ENCODE data around the gene MATN1. TPM values are rescaled to one million over a fixed set of nuclear protein-coding genes. Genes with fewer than 3 reads are reported as not detected.

Gene MATN1
- total RNA-seq, 4 donors from 2014 or later, result not detected

- no peaks in the 10 kb centered on the region for H3K9me3 ChIP-seq
- peak overlapping the region; percentile 47 to 70 (median 60) for H3K4me3 ChIP-seq
- H3K27me3 ChIP-seq, result no peaks in the 10 kb centered on the region
- H3K36me3 ChIP-seq, result no peaks in the 10 kb centered on the region
- peak overlapping the region; percentile 81 to 97 (median 88) for H3K27ac ChIP-seq
- no peak for DNase-seq
- peaks cover 0 to 39% (median 18%) of the 10 kb centered on the region in 4 donors for H3K4me1 ChIP-seq
- TF ChIP-seq POLR2A (IDR thresholded peaks at IDR 0.05) (no peak), CTCF (IDR thresholded peaks at IDR 0.05) (no peak)
Observed at GRCh38 chr1:30758121-30758688, 34.8 kb upstream of the MATN1 start.

- peak in 2 of 3 donors; percentile 92 for DNase-seq
- TF ChIP-seq CTCF (IDR thresholded peaks at IDR 0.05) (no peak), POLR2A (IDR thresholded peaks at IDR 0.05) (peak; percentile 17 to 45)
- no peaks in the 10 kb centered on the region for H3K36me3 ChIP-seq
- H3K9me3 ChIP-seq, result no peaks in the 10 kb centered on the region
- H3K27me3 ChIP-seq, result no peaks in the 10 kb centered on the region
- H3K4me3 ChIP-seq, result peak within 1 kb of the TSS; percentile 47 to 70 (median 60)
- H3K4me1 ChIP-seq, result peaks cover 0 to 46% (median 20%) of the 10 kb centered on the region in 4 donors
- H3K27ac ChIP-seq, result peak within 1 kb of the TSS; percentile 81 to 97 (median 88)
Observed at GRCh38 chr1:30757352-30758120, 34.2 kb upstream of the MATN1 start, which contains the start of gene LAPTM5. Gene LAPTM5 (minus strand): TSS chr1:30757774. CDS start chr1:30757745, 29 bp downstream.

GRCh38 chr1:30756545-30757351 is 33.4 kb upstream of the MATN1 start:
- Histone ChIP-seq H3K4me1 (peaks cover 0 to 52% (median 21%) of the 10 kb centered on the region in 4 donors), H3K27me3 (no peaks in the 10 kb centered on the region), H3K4me3 (peak overlapping the region; percentile 47 to 70 (median 60)), H3K36me3 (no peaks in the 10 kb centered on the region), H3K9me3 (no peaks in the 10 kb centered on the region), H3K27ac (peak overlapping the region; percentile 81 to 97 (median 88))
- TF ChIP-seq CTCF (IDR thresholded peaks at IDR 0.05), result no peak
- peak in 1 of 2 donors; percentile 33 for TF ChIP-seq POLR2A (IDR thresholded peaks at IDR 0.05)
- DNase-seq, result peak in 2 of 3 donors; percentile 90 to 92

- Histone ChIP-seq H3K4me3 (peak overlapping the region; percentile 47 to 70 (median 60)), H3K27me3 (no peaks in the 10 kb centered on the region), H3K36me3 (no peaks in the 10 kb centered on the region), H3K4me1 (peaks cover 0 to 52% (median 24%) of the 10 kb centered on the region in 4 donors), H3K27ac (peak overlapping the region; percentile 81 to 97 (median 88)), H3K9me3 (no peaks in the 10 kb centered on the region)
- no peak for DNase-seq
- no peak for TF ChIP-seq POLR2A (IDR thresholded peaks at IDR 0.05)
- TF ChIP-seq CTCF (IDR thresholded peaks at IDR 0.05), result no peak
Observed at GRCh38 chr1:30756206-30756544, 32.8 kb upstream of the MATN1 start.

- no peaks in the 10 kb centered on the region for H3K9me3 ChIP-seq
- peak overlapping the region; percentile 47 to 70 (median 60) for H3K4me3 ChIP-seq
- no peaks in the 10 kb centered on the region for H3K36me3 ChIP-seq
- DNase-seq, result no peak
- peaks cover 0 to 52% (median 28%) of the 10 kb centered on the region in 4 donors for H3K4me1 ChIP-seq
- H3K27me3 ChIP-seq, result no peaks in the 10 kb centered on the region
- TF ChIP-seq POLR2A (IDR thresholded peaks at IDR 0.05), result no peak
- no peak for TF ChIP-seq CTCF (IDR thresholded peaks at IDR 0.05)
- peak overlapping the region; percentile 81 to 97 (median 88) for H3K27ac ChIP-seq
Observed at GRCh38 chr1:30755746-30756145, 32.4 kb upstream of the MATN1 start.

All from Peyer's patch (tissue), 4 donors.